Measurements from ENCODE around the gene CD27.
"Not testable (repeated sequence)": the region's sequence is repeated elsewhere in the genome, so short reads cannot be mapped to it uniquely, and the experiment has no call there.

Gene CD27

DNA sequence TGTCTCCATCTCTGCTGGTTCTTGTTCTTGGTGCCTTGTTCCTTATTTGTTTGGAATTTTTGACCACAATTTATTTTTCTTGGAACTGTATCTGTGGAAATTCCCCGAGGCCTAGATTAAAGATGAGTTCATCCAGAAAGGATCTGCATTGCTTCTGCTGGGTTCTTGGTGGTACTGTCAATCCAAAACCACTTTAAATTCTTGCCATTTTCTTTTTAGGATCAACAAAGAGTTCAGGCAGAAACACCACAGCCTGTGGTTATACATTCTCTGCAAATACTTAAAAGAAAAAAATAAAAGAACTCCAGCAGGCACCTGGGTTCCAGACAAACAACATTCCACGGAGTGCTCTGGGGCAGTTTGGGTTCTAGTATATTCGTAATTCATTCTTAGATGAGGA is 31.7 kb downstream of the CD27 start:
- DNase-seq (ENCODE audit: low read depth): no peak
- TF ChIP-seq, protein P1, sequence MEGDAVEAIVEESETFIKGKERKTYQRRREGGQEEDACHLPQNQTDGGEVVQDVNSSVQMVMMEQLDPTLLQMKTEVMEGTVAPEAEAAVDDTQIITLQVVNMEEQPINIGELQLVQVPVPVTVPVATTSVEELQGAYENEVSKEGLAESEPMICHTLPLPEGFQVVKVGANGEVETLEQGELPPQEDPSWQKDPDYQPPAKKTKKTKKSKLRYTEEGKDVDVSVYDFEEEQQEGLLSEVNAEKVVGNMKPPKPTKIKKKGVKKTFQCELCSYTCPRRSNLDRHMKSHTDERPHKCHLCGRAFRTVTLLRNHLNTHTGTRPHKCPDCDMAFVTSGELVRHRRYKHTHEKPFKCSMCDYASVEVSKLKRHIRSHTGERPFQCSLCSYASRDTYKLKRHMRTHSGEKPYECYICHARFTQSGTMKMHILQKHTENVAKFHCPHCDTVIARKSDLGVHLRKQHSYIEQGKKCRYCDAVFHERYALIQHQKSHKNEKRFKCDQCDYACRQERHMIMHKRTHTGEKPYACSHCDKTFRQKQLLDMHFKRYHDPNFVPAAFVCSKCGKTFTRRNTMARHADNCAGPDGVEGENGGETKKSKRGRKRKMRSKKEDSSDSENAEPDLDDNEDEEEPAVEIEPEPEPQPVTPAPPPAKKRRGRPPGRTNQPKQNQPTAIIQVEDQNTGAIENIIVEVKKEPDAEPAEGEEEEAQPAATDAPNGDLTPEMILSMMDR (IDR thresholded peaks at IDR 0.05; ENCODE audit: insufficient read depth, low read depth, low read length, missing control alignments): no peak
- H3K4me3 ChIP-seq (ENCODE audit: low read depth, low read length): no peak overlapping the region

DNA sequence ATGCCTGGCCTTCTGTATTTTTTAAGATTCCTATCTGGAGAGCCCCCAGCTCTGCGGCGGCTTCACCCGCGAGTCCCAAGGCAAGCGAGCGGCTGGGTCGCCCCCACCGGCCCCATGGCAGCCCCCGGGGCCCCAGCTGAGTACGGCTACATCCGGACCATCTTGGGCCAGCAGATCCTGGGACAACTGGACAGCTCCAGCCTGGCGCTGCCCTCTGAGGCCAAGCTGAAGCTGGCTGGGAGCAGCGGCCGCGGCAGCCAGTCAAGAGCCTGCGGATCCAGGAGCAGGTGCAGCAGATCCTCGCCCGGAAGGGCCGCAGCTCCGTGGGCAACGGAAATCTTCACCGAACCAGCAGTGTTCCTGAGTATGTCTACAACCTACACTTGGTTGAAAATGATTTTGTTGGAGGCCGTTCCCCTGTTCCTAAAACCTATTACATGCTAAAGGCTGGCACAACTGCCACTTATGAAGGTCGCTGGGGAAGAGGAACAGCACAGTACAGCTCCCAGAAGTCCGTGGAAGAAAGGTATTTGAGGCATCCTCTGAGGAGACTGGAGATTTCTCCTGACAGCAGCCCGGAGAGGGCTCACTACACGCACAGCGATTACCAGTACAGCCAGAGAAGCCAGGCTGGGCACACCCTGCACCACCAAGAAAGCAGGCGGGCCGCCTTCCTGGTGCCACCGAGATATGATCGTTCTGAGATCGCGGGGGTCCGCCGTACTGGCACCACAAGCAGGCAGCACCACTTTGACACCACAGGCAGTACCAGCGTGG is 33.0 kb downstream of the CD27 start:
- H3K4me3 ChIP-seq (ENCODE audit: low read depth, low read length); DNase-seq (ENCODE audit: low read depth): not testable (repeated sequence)

DNA sequence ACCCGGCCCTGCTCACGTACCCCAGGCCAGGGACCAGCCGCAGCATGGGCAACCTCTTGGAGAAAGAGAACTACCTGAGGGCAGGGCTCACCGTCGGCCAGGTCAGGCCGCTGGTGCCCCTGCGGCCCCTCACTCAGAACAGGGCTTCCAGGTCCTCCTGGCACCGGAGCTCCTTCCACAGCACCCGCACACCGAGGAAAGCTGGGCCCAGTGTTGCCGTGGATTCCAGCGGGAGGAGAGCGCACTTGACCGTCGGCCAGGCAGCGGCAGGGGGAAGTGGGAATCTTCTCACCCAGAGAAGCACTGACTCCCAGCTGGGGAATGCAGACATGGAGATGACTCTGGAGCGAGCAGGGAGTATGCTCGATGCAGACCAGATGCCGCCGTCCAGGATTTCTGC is 33.7 kb downstream of the CD27 start:
- TF ChIP-seq, protein P1 (IDR thresholded peaks at IDR 0.05; ENCODE audit: insufficient read depth, low read depth, low read length, missing control alignments): no peak
- H3K4me3 ChIP-seq (ENCODE audit: low read depth, low read length): no peak overlapping the region
- no peak for DNase-seq (ENCODE audit: low read depth)

DNA sequence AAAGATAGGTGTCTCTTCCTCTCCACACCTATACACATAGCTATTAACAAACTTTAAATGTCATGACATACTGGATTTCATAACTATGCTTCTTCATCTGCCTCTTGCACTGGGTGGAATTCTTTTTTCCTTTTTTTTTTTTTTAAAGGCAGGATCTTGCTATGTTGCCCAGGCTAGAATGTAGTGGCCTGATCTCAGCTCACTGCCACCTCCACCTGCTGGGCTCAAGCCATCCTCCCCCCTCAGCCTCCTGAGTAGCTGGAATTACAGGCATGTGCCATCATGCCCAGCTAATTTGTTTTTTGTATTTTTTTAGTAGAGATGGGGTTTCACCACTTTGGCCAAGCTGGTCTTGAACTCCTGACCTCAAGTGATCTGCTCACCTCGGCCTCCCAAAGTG is 43.5 kb downstream of the CD27 start:
- TF ChIP-seq, protein P1 (IDR thresholded peaks at IDR 0.05; ENCODE audit: insufficient read depth, low read depth, low read length, missing control alignments): no peak
- H3K4me3 ChIP-seq (ENCODE audit: low read depth, low read length): no peak overlapping the region
- no peak for DNase-seq (ENCODE audit: low read depth)

DNA sequence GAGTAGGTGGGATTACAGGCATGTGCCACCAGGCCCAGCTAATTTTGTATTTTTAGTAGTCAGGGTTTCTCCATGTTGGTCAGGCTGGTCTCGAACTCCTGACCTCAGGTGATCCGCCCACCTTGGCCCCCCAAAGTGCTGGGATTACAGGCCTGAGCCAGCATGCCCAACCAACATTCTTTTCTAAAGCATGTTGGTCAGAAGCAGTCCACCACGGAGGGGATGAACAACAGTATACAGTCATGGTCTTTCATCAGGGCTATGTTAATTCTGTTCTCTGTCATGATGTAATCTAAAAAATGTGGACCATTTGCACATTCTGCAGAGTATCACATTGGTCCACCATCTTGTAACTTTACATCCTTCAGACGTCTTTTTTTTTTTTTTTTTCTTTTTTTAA is 44.7 kb downstream of the CD27 start:
- TF ChIP-seq, protein P1 (IDR thresholded peaks at IDR 0.05; ENCODE audit: insufficient read depth, low read depth, low read length, missing control alignments): no peak
- H3K4me3 ChIP-seq (ENCODE audit: low read depth, low read length): no peak overlapping the region
- DNase-seq (ENCODE audit: low read depth): no peak

DNA sequence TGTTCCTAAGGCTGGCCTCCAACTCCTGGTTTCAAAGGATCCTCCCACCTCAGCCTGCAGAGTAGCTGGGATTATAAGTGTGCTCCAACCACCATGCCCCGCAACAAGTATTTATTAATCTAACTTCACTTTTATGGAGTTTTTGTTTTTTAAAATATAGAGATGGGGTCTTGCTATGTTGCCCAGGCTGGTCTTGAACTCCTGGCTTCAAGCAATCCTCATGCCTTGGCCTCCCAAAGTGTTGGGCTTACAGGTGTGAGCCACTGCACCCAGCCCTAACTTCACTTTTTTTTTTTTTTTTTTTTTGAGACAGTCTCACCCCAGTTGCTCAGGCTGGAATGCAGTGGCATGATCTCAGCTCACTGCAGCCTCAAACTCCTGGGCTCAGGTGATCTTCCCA is 45.9 kb downstream of the CD27 start:
- DNase-seq (ENCODE audit: low read depth); H3K4me3 ChIP-seq (ENCODE audit: low read depth, low read length): not testable (repeated sequence)

DNA sequence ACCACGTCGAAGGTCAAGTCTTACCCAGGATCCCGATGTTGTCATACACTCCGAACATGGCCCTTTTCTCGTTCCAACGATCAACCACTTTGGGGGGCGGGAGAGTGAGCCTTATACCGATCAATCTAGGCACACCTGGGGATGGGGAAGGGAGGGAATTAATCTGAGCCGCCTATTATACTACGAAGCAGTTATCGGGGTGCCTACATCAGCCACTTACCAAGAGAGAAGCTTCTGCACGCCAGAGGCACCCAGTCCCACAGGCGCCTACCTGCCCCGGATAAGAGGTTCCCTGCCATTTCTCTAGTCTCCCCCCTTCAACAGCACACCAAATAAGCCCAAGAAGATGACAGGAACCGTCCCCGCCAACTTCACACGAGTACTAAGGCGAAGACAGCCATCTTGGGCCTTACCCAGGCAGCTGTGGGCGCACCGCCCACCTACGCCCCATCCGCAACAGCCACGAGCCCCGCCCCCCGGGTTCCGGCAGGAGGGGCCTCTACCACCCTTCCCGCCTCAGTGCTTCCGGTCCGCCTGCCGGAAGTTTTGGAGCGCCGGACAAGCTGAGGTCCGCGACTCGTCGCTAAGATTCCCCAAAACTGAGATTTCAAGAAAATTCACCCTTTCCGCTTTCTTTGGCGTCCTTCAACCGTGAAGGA is 48.2 kb downstream of the CD27 start, which contains the start of gene MRPL51:
Gene MRPL51 (minus strand): TSS at position 425 of the 659 bp plus-strand sequence. CDS start 126 bp downstream, at position 299.
- peak; percentile 98 for DNase-seq (ENCODE audit: low read depth)
- H3K4me3 ChIP-seq (ENCODE audit: low read depth, low read length): peak within 1 kb of the TSS; percentile 90
- TF ChIP-seq, protein P1 (IDR thresholded peaks at IDR 0.05; ENCODE audit: insufficient read depth, low read depth, low read length, missing control alignments): no peak

Data from GM12865 (cell line).